GM18951 (cell line): ENCODE results near the gene IVD.
"Not testable (repeated sequence)": the region's sequence is repeated elsewhere in the genome, so short reads cannot be mapped to it uniquely, and the experiment has no call there.

Source experiments
- POLR2A ChIP-seq: IDR thresholded peaks from 4 replicates; pipeline ENCODE4 v1.6.1; 2011; ENCODE audit warnings: mild to moderate bottlenecking; ENCODE audit not compliant: insufficient read length, insufficient read depth; ENCODE audit errors: extremely low read depth
- in situ Hi-C: fragments of 300-500 bp; cut with MboI; formaldehyde crosslinking; loops from one replicate; pipeline ENCODE4 v1.12.0; 2022; ENCODE audit warnings: low sequenced_read_pairs, mixed read lengths, inconsistent platforms; ENCODE audit not compliant: unreplicated experiment

IVD gene

DNA sequence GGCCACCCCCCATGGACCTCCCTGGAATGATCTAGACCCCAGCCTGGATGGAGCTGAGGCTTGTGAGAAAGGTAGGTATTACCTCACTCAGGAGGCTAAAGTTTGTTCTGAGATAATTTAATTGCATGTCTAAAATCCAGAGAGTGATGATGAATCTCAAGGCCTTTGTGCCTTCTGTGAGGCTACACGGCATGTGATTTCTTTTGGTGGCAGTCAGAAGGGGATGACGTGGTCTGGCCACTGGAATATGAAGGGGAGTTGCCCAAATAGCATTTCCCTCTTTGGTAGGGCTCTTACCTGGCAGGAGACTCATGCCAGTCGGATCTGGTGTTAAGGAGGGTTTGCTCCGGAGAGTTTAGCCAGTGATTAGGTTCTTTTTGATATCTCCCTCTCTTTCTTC, 37.7 kb downstream of the IVD start:
- in situ Hi-C loops: no loop called here
- no peak for TF ChIP-seq POLR2A

DNA sequence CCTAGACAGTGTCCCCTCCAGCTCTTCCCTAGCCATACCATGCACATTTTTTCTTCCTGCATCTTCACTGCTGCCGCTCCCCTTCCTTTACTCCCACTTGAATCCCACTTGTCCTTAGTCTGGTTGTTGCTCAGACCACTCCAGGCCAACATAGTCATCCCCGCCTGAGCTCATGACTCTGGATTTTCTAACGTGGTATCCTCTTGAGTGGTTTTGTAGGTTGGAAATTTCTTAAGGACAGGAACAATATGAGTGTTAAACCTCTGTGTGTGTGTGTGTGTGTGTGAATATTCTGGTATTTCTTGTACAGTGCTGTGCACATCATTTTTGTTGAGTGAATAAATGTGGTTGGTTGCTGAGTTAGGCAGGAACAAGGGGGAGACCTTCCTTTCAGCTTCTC, 38.3 kb downstream of the IVD start:
- no peak for TF ChIP-seq POLR2A
- in situ Hi-C loops: no loop called here

DNA sequence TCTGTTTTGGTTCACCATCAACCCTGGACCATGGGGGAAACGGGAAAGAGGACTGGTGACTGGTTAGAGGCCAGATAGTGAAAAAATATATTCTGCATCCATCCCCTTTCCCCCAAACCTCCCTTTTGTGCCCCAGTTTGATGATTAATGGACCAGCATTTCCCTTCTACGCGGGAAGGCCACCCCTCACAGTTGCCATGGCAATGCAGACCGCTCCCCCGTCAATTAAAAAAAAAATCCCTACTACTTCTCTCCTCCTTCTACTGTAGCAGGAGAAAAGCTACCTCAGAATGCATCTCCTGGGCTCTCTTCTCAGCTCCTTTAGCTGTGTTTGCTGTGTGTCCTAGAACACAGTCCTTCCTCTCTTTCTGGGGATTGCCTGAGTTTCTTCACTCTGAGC, 39.1 kb downstream of the IVD start:
- in situ Hi-C loops: no loop called here
- no peak for TF ChIP-seq POLR2A

DNA sequence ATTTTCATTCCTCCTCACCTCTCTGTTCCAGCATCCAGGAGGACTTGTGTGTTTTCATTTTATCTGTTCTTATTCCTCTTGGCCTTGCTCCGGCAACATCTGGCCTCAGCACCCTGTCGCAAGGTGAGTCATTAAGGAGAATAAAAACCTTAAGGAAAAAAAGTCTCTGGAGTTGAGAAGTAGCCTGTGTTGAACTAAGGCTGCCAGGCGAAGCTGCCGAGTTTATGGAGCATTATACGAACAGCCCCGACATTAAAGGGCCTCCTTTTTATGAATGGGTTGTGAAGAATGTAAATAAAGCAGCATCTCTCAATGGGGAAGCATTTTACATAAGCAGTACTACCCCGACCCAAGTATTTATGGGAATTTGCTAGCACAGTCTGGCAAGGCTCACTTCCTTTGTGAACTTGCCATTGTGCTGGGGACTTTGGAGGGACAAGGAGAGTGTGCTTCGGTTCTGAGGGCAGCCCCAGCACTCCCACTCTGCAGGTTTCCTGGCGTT, 39.9 kb downstream of the IVD start:
- no peak for TF ChIP-seq POLR2A
- in situ Hi-C loops: no loop called here

DNA sequence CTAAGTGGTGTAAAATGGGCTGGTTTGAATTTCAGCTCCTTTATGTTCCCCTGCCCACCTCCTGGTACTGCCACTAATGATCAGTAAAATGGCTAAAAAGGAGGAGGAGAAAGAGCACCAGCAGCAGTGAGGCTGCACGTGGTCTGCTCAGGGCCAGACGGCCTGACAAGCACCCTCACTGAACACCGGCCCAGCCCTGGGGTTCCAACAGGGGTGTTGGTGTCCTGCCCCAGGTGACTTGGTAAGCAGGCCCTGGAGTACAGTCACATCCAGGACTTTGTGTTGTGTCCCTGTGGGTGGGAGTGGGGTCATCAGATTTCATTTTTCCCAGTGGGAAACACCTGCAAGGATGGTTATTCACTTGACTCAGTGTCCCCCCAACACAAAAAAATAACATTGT, 40.5 kb downstream of the IVD start:
- in situ Hi-C loops: no loop called here
- no peak for TF ChIP-seq POLR2A

DNA sequence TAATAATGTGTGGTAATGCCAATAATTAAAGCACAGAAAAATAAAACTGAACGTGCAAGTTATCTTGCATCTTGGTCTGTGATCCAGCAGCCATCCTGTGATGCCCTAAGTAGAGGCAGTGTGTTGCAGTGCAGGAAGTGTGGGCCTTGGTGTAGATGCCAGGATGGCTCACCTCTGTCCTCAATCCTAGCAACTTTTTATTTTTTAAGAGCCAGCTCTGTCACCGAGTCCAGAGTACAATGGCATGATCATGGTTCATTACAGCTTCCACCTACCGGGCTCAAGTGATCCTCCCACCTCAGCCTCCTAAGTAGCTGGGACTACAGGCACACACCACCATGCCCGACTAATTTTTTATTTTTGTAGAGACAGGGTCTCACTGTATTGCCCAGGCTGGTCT, 42.8 kb downstream of the IVD start:
- in situ Hi-C loops: no loop called here
- TF ChIP-seq POLR2A: no peak

DNA sequence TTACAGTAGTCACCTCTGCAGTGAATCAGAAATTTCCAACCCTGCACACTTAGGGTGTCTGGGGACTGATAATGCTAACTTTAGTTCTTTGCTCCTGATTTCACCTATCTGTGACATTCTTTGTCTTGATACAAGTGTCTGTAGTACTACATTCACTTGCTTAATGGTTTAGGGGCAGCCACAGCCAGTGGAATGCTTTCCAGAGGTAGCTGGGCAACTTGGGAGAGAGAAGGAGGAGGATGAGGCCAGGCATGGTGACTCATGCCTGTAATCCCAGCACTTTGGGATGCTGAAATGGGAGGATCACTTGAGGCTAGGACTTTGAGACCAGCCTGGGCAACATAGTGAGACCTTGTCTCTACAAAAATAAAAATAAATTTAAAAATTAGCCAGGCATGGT, 43.7 kb downstream of the IVD start:
- no peak for TF ChIP-seq POLR2A
- in situ Hi-C loops: no loop called here

DNA sequence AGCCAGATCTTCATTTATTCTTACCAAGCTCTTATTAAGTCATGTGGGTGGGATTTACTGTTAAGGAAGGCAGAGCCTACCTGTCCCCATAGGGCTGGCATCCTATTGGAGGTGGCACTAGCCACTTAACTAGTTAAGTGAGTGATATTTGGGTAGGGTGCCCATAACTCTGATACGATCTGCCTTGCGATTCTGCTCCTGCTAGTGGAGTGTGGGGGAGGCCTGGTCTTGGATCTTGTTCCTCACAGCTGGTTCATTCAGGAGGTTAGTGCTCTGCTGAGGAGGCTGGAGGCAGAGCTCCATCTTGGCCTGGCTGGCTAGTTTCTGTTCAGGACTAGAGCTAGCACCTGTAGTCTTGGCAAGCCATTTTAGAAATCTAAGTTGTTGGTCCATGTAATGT, 44.5 kb downstream of the IVD start:
- in situ Hi-C loops: no loop called here
- no peak for TF ChIP-seq POLR2A

DNA sequence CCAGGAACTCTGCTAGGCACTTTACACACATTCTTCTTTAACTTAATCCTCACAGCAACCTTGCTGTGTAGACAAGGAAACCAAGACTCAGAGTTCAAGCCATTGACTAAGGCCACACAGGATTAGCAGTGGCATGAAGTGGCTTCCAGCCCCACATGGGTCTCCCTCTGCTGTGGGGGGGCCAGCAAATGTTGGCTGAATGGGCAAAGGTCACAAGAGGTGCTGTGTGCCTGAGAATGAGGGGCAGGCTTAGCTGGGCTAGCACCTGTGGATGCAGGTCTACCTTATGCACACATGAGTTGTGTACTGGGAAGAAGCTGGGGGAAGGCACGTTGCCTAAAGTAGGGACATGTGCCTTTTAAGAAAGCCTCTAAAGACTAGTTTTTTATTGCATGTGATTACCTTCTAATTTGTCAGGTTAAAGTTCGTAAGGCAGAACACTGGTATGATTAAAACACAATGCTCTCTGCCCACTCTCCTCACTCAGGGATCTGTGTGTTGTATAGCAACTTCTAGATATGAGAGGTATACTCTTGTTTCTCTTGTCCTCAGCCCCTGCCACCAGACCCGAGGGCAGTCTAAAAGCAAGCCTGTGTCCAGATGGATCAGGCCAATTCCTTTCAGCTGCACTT, 46.0 kb downstream of the IVD start:
- TF ChIP-seq POLR2A: no peak
- in situ Hi-C loops: no loop called here

DNA sequence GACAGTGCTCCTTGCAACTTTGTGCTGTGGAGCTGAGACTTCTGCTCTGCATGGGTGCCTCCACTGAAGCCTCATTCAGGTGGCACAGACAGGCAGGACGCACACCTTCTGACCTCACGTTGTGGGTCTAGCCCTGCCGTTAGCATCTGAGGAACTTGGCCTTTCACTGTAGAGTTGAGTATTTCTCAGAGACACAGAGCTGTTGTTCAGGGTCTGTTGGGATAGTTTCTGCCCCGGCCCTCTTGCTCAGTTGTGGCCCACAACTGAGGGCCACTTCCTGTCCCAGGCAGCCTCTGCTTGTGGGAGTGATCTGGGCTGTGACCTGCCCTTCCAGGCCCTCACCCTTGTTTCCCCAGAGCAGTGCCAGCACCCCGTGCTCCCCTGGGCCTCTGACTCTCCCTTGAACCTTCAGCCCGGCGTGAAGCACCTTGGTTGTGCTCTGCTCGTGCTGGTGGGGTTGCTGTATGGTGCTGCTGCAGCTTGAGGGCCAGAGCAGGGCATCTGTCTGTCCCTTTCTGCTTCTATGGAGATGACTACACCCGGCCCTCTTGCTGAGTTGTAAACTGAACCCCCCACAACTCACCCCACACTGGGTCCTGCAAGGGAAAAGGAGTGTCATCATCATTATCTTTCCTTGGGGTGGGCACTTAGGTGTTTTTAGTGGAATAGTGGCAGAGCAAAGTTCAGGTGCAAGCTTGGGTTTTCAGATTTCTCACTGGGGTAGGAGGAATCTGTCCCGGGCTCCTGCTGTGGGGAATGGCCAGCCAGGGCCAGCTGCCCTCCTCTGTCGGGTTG, 46.9 kb downstream of the IVD start:
- in situ Hi-C loops: no loop called here

DNA sequence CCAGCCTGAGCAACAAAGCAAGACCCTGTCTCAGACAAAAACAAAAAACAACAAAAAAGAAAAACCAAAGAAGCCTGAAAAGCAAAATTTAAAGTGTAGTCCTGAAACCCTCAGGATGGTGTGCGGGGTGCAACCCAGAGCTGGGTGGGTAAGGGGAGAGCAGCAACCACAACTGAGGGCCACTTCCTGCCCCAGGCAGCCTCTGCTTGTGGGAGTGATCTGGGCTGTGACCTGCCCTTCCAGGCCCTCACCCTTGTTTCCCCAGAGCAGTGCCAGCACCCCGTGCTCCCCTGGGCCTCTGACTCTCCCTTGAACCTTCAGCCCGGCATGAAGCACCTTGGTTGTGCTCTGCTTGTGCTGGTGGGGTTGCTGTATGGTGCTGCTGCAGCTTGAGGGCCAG, 48.3 kb downstream of the IVD start:
- in situ Hi-C loops: not testable (repeated sequence)

More for the DNA sequence above, 46.9 kb downstream of the IVD start:
- no peak for TF ChIP-seq POLR2A

DNA sequence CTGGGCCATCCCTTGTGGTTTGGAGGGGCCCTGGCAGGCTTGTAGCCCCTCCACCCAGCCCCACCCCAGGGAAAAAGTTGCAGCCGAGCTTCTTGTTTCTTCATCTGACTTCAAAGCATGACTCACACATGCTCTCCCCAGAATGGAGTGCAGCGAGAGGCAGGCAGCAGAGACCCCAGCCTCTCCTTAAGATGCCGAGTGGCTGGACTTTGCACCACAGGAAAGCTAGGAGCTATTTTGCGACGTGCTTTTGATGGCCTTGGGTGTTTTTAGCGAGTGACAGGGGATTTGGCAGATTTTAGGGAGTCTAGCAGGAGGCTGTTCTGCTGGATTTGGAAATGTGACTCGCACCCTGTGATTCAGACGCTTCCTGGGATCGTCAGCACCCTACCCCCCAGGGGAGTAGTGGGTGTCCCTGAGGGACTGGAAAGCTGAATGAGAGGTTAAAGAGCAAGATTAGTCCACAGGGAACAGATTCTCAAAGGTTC, 49.4 kb downstream of the IVD start:
- no peak for TF ChIP-seq POLR2A
- in situ Hi-C loops: no loop called here

DNA sequence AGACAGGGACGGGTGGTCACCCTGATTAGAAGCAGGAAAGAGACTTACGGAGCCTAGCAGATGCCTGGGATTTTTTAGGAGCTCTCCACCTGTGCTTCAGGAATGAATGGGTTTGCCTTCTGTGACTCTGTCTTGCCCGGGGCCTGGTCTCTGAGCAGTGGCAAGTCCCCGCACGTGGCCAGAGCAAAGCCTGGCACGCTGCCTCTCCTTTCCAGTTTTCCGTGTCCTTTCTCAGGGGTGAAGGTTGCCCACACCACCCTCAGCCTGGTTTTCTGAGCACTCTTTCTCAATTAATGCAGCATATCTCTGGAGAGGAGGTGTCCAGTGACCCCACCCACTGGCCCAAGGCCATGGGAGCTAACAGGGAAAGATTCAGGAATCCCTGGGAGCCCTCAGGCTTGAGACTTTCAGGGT, 50.7 kb downstream of the IVD start:
- TF ChIP-seq POLR2A: no peak
- in situ Hi-C loops: no loop called here

DNA sequence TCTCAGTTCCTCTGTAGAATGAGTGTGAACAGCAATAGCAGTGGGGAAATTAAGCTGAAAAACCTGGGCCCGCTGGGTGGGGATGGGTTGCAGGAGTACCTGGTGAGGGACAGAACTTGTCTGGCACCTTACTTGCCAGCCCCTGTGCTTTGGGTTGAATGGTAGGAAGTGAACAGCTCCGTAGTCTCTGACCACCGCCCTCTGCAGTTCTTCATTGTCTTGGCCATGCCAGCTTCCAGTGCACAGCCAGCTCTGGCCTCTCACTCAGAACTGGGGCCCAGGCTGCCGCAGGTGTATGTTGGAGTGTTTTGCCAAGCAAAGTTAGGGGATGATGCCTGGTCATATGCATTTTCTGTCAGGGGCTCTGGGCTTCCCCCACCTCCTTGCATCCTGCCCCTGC, 51.1 kb downstream of the IVD start:
- in situ Hi-C loops: no loop called here
- TF ChIP-seq POLR2A: no peak
